Activated naive CD4-positive, alpha-beta T cell treated with anti-CD3 and anti-CD28 coated beads, Interleukin-2, amount 50 U/mL, for 16 hours (primary cell): ENCODE results near the gene LORICRIN.
A peak's percentile ranks its signal among the peaks of the same experiment; 100 is the strongest.
"Not testable (repeated sequence)": the region's sequence is repeated elsewhere in the genome, so short reads cannot be mapped to it uniquely, and the experiment has no call there.

Experiments
- DNase-seq: peaks from one replicate; pipeline ENCODE4 v3.0.0-alpha.2; 2020

LORICRIN gene, protein sequence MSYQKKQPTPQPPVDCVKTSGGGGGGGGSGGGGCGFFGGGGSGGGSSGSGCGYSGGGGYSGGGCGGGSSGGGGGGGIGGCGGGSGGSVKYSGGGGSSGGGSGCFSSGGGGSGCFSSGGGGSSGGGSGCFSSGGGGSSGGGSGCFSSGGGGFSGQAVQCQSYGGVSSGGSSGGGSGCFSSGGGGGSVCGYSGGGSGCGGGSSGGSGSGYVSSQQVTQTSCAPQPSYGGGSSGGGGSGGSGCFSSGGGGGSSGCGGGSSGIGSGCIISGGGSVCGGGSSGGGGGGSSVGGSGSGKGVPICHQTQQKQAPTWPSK

DNA sequence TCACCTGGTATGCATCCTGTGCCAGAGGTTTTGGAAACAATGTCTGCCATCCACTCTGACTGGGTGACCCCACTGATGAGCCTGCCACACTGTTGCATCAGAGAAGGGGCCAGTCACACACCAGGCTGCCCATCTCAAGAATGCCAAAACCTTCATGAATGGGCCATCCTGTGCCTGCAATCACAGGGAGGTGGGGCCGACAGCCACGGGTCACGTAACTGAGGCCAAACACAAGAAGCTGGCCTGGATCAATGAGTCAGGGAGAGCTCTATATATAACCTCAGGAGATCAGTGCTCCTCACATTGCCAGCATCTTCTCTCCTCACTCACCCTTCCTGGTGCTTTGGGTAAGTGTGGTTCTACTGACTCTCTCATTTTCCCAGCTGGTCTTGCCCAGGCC lies at the start of gene LORICRIN:
LORICRIN (plus strand) TSS at position 301 of the 400 bp plus-strand sequence. CDS start 1,263 bp downstream, outside the sequence.
- no peak for DNase-seq

DNA sequence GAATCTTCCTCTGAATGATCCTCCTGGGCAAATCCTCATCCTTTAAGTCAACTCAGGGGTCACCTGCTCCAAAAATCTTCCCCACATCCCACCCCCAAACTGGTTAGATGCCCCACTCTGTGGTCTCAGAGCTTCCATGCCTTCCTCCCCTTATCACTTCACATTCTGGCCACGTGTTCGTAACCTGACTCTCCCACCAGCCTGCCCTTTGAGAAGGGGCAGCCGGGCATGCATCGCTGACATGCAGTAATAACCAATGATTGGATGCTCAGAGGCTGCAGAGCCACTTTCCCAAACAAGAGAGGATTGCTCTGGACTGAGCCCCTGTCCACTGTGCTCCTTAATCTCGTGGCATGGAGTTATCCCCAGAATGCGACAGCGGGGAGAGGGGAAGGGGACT lies 49.3 kb upstream of the LORICRIN start:
- no peak for DNase-seq

DNA sequence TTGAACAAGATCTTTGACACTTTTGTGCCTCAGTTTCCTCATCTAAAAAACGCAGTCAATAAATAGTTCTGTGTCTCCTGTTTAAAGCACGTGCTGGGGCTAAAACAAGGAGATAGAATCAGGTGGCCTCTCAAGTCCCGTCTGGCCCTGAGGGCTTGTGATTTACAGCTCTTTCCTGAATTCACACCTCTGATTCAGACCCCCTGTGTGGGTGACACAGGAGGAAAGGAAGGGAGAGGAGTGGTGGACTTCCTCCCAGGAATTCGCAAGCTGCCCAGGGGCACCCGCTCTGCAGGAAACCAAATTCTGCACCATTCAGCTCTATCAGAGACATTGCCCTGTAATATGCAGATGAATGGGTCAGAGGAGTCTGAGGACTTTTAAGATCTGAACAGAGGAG lies 47.3 kb upstream of the LORICRIN start:
- no peak for DNase-seq

DNA sequence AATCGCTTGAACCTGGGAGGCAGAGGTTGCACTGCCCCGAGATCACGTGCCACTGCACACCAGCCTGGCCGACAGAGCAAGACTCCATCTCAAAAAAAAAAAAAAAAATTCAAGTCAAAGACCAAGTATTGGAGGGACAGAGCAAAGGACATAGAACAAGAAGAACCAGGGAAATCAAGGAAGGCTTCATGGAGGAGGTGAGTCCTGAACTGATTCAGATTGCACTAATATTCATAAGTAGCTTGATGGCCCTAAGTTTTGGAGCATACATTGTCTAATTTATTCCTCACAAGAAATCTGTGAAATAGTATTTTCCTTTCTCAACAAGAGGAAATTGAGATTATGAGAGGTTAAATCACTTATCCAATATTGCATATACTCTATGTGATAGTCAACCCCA lies 46.0 kb upstream of the LORICRIN start:
- DNase-seq = no peak

DNA sequence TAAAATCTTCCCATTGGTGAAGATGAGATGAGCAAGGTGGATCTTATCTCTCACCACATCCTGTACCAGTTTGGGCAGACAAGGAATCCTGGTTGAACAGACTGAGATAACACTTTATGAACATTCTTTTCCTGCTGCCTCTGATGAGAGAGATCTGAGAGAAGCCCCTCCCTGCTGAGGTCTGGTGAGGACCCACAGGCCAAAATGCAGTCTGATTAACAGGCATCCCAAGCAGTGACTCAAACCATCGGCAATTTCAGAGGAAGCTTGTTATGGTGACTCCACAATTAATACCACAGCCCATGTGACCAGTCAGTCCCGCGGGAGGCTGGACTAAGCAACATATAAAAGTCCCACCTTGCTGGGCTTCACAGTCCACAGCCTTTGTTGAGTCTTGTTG lies 42.3 kb upstream of the LORICRIN start, which contains the start of gene PRR9:
PRR9 (plus strand) TSS at position 373 of the 400 bp plus-strand sequence. CDS start 561 bp downstream, outside the sequence.
- DNase-seq = no peak

DNA sequence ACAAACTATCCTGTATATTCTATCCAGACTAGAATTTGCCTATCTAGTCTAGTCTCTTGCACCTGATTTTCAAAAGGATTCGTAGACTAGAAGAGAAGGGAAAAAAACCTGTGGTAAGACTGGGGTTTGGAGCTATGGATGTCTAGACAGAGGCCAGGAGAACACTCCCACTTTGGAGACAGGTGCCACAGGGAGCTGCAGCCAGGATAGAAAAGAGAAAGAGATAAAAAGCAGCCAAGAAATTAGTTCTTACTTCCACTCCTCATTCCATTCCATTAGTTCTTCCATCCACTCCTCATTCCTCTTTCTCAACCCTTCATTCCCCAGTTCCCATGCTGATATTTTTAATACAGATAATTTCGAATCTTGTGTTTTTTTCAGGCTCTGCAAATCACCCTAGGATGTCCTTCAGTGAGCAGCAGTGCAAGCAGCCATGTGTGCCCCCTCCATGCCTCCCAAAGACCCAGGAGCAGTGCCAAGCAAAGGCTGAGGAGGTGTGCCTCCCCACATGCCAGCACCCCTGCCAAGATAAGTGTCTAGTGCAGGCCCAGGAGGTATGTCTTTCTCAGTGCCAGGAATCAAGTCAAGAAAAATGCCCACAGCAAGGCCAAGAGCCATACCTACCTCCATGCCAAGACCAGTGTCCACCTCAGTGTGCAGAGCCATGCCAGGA lies 41.6 kb upstream of the LORICRIN start:
- no peak for DNase-seq

DNA sequence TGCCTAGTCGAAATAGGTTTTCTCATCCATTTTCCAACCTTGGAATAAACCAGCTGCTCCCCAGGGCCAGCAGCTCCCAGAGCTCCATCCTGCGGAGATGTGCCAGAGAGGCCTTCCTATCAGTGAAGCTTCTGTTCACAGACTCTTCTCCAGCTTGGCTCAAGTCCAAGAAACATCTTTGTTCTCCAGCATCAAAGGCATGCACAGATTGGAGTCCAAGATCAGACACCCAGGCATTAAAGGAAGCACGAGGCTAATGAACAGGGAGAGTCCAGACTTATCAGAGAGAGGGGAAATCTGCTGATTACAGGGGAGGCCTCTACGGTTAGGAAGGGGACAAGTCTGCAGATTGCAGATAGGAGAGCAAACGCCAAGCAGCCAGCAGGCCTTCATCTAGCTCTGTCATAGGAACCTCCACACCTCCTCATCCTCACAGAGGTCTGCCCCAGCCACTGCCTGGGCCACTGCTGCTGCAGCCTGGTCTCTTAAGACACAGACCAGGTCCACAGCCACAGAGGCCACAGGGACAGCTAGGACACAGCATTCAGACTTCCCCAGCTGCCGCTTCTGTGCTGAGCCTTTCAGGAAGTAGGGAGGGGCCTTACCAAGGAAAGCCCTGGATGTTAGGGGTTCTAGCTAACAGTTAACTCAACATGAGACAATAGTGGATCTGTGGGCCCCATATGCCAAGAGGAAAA lies 38.7 kb upstream of the LORICRIN start:
- no peak for DNase-seq

DNA sequence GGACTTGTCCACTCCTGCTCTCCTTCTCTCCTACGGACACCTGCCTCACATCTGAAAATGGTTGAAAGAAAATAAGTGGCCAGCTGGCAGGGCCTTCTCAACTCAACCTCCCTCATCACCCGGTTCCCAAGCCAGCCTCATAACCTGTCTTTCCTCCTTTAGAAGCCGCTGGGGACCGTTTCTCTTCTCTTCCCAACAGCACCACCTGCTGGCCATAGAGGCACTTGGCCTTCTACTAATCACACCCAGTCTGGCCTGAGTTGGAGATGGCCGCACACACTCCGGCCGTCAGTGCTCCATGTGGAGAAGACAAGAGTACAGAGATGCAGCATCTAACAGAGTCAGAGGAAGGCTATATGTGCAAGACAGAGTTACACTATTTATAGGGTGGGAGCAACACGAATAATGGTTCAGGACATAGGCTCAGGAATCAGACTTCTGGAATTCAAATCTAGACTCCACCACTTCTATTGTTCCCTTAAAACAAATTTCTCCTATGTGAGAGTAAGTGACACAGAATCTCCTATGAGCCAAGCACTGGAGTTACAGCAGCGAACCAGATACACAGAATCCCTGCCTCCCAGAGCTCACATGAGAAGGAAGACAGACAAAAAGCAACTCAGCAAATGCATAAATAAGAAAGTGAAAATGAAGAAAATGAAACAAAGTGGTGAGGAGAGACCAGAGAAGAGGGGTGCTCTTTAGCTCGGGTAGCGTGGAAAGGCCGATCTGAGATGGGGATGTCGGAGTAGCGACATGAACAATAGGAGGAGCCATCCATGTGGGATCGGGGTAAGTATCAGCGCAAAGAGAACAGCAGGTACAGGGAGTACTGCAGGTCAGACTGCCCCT lies 36.2 kb upstream of the LORICRIN start:
- DNase-seq = peak; percentile 44

DNA sequence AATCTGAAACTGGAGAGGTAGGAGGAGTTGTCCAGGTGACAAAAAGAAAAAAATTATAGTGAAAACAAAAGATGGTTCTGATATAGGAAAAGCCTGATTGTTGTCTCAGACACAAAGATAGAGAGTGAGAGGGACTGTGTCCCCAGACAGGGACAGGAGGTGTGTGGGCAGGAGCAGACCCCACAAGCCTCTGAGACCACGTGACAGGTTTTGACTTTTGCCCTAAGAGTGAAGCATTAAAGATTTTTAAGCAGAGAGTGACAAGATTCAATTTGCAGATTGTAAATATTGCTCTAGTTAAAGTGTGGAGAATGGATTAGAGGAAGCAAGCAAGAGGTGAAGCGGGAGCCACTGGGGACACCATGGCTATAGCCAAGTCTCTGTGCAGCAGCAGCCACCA lies 31.7 kb upstream of the LORICRIN start:
- no peak for DNase-seq

DNA sequence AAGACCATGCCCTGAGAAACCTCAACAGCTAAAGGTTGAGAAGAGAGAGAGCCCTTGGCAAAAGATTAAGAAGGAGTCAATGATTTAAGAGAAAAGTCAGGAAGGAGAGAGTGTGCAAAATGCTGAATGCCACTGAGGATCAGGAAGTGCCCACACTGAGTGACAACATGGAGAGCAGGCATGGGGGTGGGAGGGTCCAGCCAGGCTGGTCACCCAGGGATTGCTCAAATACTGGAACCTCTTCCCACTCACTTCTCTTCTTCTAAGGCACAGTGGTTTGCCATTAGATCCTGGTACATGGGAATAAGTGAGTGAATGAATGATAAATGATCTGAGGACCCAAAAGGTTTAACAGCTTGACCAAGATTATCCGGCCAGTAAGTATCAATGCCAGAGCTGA lies 31.0 kb upstream of the LORICRIN start:
- DNase-seq = no peak

DNA sequence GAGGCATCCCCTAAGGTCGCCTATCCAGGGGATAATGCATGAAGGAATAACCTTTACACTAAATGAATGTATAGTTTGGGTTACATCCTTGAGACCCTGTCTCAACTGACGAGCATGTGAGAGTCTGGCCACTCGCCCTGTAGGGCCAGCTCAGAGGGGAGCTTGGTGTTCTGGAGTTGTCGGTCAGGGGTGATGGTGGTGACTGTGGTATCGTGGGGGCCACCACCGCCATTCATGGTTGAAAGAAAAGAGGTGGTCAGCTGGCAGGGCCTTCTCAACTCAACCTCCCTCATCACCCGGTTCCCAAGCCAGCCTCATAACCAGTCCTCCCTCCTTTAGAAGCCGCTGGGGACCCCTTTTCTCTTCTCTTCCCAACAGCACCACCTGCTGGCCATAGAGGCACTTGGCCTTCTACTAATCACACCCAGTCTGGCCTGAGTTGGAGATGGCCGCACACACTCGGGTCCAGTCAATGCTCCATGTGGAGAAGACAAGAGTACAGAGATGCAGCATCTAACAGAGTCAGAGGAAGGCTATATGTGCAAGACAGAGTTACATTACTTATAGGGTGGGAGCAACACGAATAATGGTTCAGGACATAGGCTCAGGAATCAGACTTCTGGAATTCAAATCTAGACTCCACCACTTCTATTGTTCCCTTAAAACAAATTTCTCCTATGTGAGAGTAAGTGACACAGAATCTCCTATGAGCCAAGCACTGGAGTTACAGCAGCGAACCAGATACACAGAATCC lies 30.2 kb upstream of the LORICRIN start:
- DNase-seq = not testable (repeated sequence)

DNA sequence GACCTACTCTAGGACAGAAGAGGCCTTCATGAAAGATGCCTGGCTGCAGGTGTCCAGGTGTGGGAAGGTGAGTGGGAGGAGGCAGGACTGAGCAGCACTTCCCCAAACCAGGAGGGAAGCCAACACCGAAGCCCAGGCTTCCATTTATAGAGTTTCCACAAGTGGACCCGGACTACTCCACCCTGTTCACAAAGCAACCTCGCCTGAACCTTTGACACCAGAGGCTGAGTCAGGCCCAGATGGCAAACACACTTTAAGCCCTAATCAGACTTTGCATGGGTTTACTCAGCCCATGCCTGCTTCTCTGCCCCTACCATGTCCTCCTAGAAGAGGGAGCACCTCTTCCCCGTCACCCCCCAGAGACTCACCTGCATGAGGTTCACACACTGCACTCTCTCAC lies 28.1 kb upstream of the LORICRIN start:
- DNase-seq = no peak

DNA sequence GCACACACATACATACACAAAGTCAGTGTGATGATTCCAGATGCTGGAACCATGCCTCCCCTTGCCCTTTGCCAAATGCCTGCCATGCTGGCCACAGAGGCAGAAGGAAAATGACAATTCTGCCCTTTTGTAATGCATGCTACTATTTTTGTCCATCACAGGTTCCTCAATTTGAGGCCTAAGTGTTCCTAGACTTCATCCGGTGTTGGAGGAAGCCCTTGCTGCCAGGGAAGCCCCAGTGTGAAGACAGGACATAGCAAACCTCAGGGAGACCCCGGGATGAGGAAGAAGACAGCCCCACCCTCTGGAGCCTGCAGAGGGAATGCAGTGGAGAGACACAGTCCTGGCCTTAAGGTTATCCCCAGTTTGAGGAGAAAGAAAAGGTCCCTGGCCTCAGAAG lies 27.7 kb upstream of the LORICRIN start:
- no peak for DNase-seq

DNA sequence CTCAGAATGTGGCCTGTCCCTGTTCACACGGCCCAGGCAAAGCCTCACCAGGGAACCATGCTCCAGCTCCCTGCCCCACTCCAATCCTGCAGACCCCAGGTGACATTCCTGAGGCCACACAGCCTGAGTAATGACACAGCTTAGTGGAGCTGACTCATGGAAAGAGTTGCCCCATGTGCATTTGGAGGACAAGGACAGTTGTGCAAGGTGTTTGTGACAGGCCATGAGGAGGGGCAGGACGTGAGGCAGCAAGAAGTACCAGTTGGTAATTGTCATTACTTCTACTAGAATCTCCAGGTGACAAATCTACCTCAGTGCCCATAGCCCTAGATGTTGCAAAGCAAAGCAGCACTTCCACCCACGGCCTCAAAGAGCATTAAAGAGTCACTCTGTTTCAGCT lies 26.9 kb upstream of the LORICRIN start:
- DNase-seq = no peak

DNA sequence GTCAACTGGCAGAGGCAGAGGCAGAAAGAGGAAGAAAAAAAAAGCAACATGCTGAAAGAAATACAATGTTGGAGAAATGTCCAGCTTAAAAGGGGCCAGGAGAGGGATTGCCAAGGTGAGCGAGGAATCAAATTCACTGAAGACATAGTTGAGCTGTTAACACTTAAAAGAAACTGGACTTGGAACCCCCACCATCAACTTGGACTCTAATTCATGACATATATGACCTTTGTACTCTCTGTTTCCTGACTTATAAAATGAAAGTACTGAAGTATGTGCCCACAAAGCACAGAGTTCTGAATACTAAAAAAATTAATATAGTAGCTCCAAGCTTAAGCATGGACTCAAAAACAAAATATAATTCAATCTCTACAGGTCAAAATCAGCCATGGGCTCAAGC lies 26.0 kb upstream of the LORICRIN start:
- no peak for DNase-seq

DNA sequence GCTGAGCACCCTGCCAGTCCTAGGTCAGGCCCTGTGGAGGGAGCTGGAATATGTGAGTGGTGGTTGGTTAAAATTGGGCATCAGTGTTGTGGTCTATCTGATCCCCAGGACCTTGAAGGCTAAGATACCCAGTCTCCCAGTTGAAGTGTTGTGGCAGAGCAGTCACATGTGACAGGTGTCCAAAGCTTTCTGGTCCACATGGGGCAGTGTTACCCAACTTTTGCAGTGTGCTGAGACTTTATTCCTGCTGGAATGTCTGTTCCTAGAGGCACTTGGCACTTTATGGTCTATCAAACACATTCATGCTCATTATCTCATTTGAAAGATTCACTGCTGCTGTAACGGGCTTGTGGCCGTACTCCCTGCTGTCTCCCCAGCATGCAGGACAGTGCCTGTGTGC lies 21.0 kb upstream of the LORICRIN start:
- no peak for DNase-seq

DNA sequence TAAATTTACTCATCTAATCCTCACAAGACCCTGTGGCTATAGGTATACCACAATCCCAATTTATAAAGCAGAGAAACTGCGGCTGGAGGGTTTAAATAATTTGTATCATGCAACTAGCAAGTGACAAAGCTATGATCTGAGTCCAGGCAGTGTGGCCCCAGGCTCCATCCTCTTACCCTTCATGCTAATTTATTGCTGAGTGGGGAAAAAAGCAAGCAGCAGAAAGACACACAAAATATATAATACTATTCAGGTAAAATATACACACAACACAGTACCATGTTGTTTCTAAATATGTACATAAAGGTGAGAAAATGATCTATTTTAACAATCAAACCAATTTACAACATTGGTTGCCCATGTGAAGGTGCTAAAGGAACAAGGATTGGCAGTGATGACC lies 17.3 kb upstream of the LORICRIN start:
- no peak for DNase-seq

DNA sequence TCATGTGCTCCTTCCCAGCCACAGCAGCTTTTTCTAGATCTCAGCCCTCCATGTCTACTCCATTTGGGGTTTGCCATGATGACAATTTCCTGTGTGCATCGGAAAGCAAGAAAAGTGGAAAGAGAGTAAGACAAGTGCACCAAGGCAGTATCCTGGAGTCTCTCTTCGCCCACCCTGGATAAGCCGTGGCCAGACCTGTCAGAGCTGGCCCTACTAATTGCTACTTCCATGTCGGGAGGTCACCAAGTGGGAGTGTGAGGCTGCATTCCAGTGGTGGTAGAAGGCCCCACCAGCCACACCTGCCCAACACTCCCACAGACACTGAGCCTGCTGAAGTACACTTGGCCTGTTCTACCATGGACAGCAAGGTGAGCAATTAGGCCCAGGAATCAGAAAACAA lies 14.0 kb upstream of the LORICRIN start:
- no peak for DNase-seq

DNA sequence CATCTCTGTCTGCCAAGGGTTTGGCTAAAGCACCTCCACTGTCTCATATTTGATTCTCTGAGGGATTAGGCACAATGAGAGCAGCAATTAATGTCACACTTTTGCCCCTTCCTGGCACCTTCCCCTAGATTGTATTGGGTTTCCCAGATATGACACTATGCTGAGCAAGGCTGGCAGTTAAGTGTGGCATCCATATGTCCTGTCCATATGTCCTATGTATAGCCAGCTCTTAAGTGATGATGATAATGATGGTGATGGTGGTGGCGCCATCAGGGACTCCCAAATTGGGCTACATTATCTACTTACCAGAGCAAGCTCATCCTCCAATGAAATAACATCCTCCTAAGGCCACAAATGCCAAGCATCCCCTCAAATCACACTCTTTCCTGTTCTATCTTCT lies 13.5 kb upstream of the LORICRIN start:
- DNase-seq = no peak

DNA sequence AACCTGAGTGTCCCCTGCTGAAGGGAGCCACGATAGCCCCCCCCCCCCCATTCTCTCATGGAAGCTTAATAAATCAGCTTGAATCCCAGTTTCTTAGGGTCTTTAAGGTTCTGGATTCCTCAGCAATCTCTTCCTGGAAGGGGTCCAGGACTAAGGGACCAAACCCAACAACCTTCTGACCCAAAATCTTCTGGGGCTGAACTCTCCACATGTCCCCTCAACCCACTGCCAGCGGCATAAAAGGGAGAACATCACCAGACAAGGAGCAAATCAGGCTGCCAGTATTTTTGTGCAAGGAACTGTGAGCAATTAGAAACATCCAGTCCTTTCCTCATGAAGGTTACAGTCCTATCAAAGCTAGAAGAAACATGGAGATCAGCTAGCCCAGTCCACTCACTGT lies 12.7 kb upstream of the LORICRIN start:
- DNase-seq = no peak

DNA sequence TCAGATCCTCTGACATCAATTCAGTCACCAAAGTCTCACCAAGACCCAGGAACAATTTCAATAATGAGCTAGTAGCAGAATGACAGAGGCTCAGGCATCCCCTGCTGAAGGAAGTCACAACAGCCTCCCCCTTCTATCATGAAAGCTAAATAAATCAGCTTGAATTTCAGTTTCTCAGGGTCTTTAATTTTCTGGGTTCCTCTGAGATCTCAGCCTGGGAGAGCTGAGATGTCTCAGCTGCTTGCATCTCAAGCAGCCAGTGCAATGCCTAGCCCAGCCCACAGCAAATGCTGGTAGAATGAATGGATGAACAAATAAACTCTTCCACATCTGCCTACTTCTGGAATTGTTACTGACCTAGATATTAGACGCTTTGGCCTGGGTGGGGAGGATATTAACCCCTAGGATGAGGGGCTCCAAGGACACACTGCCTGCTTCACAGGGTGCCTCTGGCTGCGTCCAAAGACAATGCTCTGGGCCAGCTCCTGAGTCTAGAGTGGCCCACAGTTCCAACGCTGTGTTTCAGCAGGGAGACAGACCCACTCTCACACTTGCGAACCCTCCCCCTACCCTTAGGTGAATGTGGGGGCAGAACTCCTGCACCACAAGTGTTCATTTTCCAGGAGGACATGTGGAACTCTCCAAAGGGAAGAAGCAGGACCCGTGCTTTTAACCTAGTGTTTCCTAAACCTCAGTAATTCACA lies 11.2 kb upstream of the LORICRIN start:
- DNase-seq = no peak

DNA sequence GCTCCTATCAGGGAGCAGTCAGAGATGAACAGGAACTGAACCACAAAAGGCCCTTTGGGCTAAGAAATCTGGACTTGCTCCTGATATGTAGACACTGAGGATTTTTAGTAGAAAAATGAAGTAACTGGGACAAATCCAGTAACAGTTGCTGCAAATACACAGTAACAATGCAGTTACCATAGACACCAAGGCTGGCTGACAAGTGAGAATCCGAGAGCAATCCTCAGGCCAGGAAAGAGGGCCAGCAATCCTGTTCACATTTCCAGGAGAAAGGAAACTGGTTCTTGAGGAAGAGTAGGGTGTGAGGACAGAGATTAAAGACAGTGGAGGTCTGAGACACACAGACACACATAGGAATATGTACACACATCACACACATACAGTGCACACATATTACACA lies 9.3 kb upstream of the LORICRIN start:
- no peak for DNase-seq
